ENCODE data around the gene ZNF544. TPM values are rescaled to one million over a fixed set of nuclear protein-coding genes. Genes with fewer than 3 reads are reported as not detected.

ZNF544 gene
- 39.0 and 47.8 TPM in 2 replicates for total RNA-seq

- peak; percentile 53 to 87 for DNase-seq (ENCODE audit: low read depth in 2 of 2)
Observed at GRCh38 chr19:58228585-58229254, at the start of gene ZNF544. Gene ZNF544, plus strand, starts transcription at chr19:58228914. Its CDS starts 15,110 bp downstream, at chr19:58244024.

DNA sequence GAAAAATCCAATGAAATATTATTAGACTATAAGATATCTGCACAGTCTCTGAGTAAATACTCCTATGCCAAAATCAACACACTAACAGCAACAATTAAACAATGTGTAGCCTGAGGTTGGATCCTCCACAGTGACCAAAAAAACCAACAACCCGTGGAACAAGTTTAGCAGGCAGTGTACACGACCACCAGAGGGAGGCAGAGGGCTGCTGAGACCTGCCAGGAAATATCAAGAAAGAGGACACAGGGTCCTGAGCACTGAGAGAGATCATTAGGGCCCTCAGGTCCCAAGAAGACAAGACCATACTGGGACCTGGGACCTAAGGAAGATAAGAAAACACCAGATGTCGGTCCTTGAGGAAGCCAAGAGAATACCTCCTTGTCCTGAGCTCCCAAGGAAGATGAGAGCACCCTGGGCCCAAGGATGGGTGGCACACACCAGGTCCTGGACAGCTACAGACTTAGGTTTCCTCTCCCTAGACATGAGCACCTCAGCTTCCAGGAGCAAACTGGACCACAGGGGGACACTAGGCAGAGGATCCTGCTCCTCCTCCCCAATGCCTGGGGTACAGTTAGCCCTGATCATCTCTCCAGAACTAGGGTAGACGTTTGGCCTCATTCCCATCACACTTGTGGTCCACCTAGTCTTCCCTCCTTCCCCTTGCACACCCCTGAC, 46.7 kb upstream of the ZNF544 start:
- DNase-seq (ENCODE audit: low read depth in 2 of 2): peak in 1 of 2 donors; percentile 65

- DNase-seq (ENCODE audit: low read depth in 2 of 2): no peak
Observed at GRCh38 chr19:58182577-58182988, 46.1 kb upstream of the ZNF544 start.

DNA sequence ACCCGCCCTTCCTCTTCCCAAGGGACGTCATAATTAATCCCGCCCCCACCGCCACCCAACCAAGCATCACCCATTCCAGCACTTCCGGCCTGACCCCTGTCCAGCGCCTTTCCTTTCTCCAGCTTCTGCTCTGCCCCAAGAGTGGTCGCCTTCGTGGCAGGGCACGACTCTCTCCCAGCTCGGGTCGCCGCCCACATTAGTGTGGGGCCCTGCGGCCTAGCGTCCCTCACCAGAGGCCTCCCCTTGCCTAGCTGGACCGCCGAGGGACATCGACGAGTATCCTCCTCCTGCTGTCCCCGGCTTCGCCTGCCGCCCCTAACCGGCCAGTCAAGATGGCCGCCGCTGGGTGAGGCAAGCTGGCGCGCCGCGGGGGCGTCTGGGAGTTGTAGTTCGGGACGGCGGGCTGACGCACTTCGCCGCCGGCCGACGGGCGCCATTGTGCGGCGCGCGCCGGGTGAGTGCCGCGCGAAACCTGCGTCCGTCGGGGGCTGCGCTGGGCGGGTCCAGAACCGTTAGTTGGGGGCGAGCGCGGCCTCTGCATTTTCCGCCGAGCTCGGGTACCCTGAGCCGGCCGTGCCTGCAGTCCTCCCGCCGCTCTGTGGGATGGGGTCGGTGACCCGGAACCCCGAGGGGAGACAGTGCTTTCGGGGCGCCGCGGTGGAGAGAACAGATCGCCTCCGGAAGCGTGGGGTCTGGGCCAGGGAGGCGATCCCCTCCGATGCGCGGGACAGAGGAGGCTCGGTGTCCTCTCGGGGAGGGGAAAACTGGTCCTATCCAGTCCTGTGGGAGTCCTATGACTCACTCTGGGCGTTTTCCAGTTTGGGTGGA, 45.5 kb upstream of the ZNF544 start, which contains the start of gene ZNF274:
TSS of gene ZNF274 (plus strand) at position 73 of the 828 bp plus-strand sequence. CDS start 905 bp downstream, outside the sequence.
- peak; percentile 78 to 92 for DNase-seq (ENCODE audit: low read depth in 2 of 2)

DNA sequence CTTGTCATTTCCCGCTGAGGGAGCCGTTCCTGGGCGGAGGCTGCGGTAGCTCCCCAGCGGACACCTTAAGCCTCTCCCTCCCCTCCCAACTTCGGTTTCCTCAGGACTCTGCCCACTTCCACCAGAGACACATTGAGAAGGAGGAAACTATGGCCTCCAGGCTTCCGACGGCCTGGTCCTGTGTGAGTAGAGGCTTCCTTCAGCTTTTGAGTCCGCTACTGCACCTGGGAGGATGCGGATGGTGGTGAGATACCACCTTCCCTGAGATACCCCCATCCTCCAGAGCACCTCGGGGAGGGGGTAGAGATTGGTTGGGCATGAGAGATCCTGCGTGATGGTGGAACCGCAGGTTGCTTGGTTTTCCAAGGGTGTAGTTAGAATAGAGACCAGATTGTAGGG, 44.9 kb upstream of the ZNF544 start:
- no peak for DNase-seq (ENCODE audit: low read depth in 2 of 2)

- DNase-seq (ENCODE audit: low read depth in 2 of 2): peak in 1 of 2 donors; percentile 27
Observed at GRCh38 chr19:58196901-58197616, 31.7 kb upstream of the ZNF544 start.

GRCh38 chr19:58203814-58204475, 24.8 kb upstream of the ZNF544 start:
- peak in 1 of 2 donors; percentile 42 for DNase-seq (ENCODE audit: low read depth in 2 of 2)

- DNase-seq (ENCODE audit: low read depth in 2 of 2): no peak
Observed at GRCh38 chr19:58204566-58204965, 24.1 kb upstream of the ZNF544 start.

DNA sequence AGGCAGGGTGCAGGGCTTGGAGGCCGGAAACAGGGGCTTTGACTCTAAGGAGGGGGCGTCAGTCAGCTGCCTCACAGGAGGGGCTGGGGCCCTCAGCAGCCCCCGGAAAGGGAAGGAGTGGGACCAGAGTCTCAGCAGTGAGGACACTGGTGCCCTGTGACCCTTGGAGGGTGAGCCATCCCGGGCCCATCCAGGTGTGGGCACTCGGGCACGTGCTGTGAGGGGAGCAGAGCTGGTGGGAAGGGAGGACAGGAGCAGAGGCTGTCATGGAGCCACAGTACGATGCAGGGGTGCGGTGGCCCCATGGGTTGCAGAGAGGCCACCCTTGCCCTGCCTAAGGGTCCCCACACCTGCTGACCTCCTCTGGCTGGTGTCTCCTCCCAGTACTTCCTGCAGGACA, 19.1 kb upstream of the ZNF544 start:
- no peak for DNase-seq (ENCODE audit: low read depth in 2 of 2)

DNA sequence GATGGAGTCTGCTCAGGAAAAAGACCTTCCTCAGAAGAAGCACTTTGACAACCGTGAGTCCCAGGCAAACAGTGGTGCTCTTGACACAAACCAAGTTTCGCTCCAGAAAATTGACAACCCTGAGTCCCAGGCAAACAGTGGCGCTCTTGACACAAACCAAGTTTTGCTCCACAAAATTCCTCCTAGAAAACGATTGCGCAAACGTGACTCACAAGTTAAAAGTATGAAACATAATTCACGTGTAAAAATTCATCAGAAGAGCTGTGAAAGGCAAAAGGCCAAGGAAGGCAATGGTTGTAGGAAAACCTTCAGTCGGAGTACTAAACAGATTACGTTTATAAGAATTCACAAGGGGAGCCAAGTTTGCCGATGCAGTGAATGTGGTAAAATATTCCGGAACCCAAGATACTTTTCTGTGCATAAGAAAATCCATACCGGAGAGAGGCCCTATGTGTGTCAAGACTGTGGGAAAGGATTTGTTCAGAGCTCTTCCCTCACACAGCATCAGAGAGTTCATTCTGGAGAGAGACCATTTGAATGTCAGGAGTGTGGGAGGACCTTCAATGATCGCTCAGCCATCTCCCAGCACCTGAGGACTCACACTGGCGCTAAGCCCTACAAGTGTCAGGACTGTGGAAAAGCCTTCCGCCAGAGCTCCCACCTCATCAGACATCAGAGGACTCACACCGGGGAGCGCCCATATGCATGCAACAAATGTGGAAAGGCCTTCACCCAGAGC, 16.2 kb upstream of the ZNF544 start:
- no peak for DNase-seq (ENCODE audit: low read depth in 2 of 2)

DNA sequence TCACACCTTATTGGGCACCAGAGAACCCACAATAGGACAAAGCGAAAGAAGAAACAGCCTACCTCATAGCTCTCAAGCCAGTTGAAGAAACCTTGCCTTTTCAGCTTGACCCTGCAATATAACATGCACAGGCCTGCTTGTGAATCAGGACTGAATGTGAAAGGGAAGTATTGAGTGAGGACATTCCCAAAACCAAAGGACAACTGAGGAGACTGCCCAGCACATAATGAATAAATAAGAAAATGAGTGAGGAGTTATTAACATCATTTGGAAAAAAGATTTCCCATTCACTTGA, 15.7 kb upstream of the ZNF544 start:
- DNase-seq (ENCODE audit: low read depth in 2 of 2): no peak

DNA sequence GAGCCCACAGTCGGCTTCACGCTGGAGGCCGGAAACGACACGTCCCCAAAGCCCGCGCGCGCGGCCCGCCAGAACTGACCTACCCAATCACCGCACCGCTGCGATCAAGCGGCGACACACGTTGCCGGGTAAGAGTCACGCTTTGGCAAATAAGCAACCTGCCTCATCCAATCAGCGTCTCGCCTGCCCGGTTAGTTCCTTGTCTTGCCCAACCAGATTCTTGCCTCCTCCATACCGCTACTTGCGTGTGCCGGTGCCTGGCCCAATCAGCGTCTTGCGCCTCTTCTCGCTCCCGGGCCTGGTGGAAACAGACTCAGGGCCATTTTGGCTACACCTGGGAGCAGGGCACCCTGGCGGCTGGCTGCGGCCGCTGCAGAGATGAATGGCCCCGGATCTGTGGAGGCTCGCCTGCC, 11.6 kb upstream of the ZNF544 start:
- DNase-seq (ENCODE audit: low read depth in 2 of 2): no peak

GRCh38 chr19:58217607-58218391, 10.9 kb upstream of the ZNF544 start:
- no peak for DNase-seq (ENCODE audit: low read depth in 2 of 2)

DNA sequence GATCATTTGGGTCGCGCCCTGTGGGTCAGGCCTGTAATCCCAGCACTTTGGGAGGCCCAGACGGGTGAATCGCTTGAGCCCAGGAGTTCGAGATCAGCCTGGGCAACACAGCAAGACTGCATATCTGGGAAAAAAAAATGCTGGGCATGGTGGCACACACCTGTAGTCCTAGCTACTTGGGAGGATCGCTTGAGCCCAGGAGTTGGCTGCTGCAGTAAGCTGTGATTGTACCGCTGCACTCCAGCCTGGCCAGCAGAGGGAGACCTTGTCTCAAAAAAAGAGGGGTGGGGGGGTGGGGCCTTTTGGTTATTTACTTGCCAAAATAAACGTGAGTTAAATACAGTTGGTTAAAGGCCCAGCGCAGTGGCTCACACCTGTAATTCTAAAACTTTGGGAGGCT, 9.8 kb upstream of the ZNF544 start:
- DNase-seq (ENCODE audit: low read depth in 2 of 2): peak in 1 of 2 donors; percentile 60

- DNase-seq (ENCODE audit: low read depth in 2 of 2): peak in 1 of 2 donors; percentile 43
Observed at GRCh38 chr19:58227964-58228584, 640 bp upstream of the ZNF544 start.

GRCh38 chr19:58229255-58229639, 533 bp downstream of the ZNF544 start:
- peak in 1 of 2 donors; percentile 61 for DNase-seq (ENCODE audit: low read depth in 2 of 2)

GRCh38 chr19:58237324-58237723, 8.6 kb downstream of the ZNF544 start:
- no peak for DNase-seq (ENCODE audit: low read depth in 2 of 2)

DNA sequence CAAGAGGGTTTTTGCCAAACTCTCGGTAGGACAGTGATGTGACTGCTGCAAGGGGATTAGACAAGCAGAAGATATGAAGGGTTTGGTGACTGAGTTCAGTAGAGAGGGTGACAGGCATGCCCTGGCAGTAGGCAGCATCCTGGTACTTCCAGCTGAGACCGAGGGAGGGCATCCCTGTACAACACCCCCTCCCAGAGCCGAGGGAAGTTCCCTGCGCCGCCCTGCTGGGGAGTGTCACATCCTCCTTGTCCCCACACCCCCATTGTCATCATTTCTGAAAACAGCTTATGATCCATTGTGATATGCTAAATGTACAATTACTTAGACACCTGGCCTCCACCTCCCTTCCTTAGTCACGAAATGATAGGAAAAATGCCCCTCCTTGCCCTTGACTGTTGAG, 14.6 kb downstream of the ZNF544 start:
- DNase-seq (ENCODE audit: low read depth in 2 of 2): no peak

DNA sequence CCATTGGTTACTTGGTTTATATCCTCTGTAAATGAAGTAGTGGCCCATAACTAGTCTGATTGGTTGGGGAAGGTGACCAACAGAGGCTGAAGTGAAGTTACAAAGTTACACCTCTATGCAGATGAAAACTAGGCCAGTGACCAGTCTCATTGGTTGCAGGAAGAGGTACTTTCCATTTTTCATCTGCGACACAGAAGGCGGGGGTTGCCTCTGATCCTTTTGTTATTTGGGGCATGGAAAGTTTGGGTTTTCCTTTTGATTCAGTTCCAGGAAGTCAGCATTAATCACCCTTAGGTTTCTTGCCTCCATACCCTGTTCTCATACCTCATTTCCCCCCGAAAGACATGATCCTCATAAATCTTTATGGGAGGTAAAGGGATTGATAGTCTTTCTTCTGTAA, 20.2 kb downstream of the ZNF544 start:
- no peak for DNase-seq (ENCODE audit: low read depth in 2 of 2)

Measured in dermis microvascular lymphatic vessel endothelial cell (primary cell).